GM19455 (cell line): ENCODE measurements around the gene PPHLN1.
A peak's percentile ranks its signal among the peaks of the same experiment; 100 is the strongest.
"Not testable (repeated sequence)": the region's sequence is repeated elsewhere in the genome, so short reads cannot be mapped to it uniquely, and the experiment has no call there.

Source experiments
- ATAC-seq: cut with Tn5 transposase; IDR thresholded peaks from one replicate; pipeline ENCODE4 v1.9.1; 2021; ENCODE audit not compliant: unreplicated experiment

Gene PPHLN1

GRCh38 chr12:42320796-42321195, 5.2 kb upstream of the PPHLN1 start:
- ATAC-seq, result no peak

- ATAC-seq, result no peak
Observed at GRCh38 chr12:42322567-42322966, 3.4 kb upstream of the PPHLN1 start.

- ATAC-seq, result no peak
Observed at GRCh38 chr12:42323856-42324255, 2.1 kb upstream of the PPHLN1 start.

- ATAC-seq, result no peak
Observed at GRCh38 chr12:42325326-42325652, 678 bp upstream of the PPHLN1 start.

- peak; percentile 22 for ATAC-seq
Observed at GRCh38 chr12:42326541-42327226, 717 bp downstream of the PPHLN1 start.

GRCh38 chr12:42327227-42327590, 1.2 kb downstream of the PPHLN1 start:
- no peak for ATAC-seq

- ATAC-seq, result not testable (repeated sequence)
Observed at GRCh38 chr12:42330097-42330496, 4.1 kb downstream of the PPHLN1 start.

- peak; percentile 77 for ATAC-seq
Observed at GRCh38 chr12:42332301-42333285, 6.6 kb downstream of the PPHLN1 start.

GRCh38 chr12:42336286-42336685, 10.3 kb downstream of the PPHLN1 start:
- ATAC-seq, result no peak

- no peak for ATAC-seq
Observed at GRCh38 chr12:42338280-42338679, 12.3 kb downstream of the PPHLN1 start.

- no peak for ATAC-seq
Observed at GRCh38 chr12:42342028-42342427, 16.1 kb downstream of the PPHLN1 start.

GRCh38 chr12:42343721-42344120, 17.8 kb downstream of the PPHLN1 start:
- ATAC-seq, result no peak

GRCh38 chr12:42346403-42347002, 20.5 kb downstream of the PPHLN1 start:
- no peak for ATAC-seq

- not testable (repeated sequence) for ATAC-seq
Observed at GRCh38 chr12:42349119-42350020, 23.4 kb downstream of the PPHLN1 start.

GRCh38 chr12:42350021-42350407, 24.0 kb downstream of the PPHLN1 start:
- ATAC-seq, result not testable (repeated sequence)

- ATAC-seq, result no peak
Observed at GRCh38 chr12:42356344-42356743, 30.4 kb downstream of the PPHLN1 start.

GRCh38 chr12:42360747-42361403, 34.9 kb downstream of the PPHLN1 start:
- ATAC-seq, result peak; percentile 51

GRCh38 chr12:42361909-42362646, 36.1 kb downstream of the PPHLN1 start:
- no peak for ATAC-seq

GRCh38 chr12:42362647-42363260, 36.8 kb downstream of the PPHLN1 start:
- no peak for ATAC-seq
